Hepatocyte (in vitro differentiated cells): ENCODE measurements around the gene KCNMA1. TPM values are rescaled to one million over a fixed set of nuclear protein-coding genes. Genes with fewer than 3 reads are reported as not detected.

ENCODE experiments used
- DNase-seq: peaks from one replicate; pipeline ENCODE4 v3.0.0-alpha.2; 2016; ENCODE audit warnings: low spot score
- H2AFZ ChIP-seq: fragments of 200-600 bp; sonication (generic); 2 replicates; pipeline ENCODE4 v1.6.0; 2016; ENCODE audit warnings: antibody characterized with exemption, mild to moderate bottlenecking
- H3K27ac ChIP-seq: fragments of 200-600 bp; sonication (generic); 2 replicates; pipeline ENCODE4 v1.5.1; 2016; ENCODE audit warnings: mild to moderate bottlenecking
- H3K27me3 ChIP-seq: fragments of 200-600 bp; sonication (generic); 2 replicates; pipeline ENCODE4 v1.6.1; 2016
- H3K36me3 ChIP-seq: fragments of 200-600 bp; sonication (generic); replicated peaks from 2 replicates; pipeline ENCODE4 v1.5.1; 2016; ENCODE audit warnings: low read depth; ENCODE audit not compliant: insufficient read depth
- H3K4me1 ChIP-seq: fragments of 200-600 bp; sonication (generic); 2 replicates; pipeline ENCODE4 v1.5.1; 2016; ENCODE audit warnings: mild to moderate bottlenecking, moderate library complexity; ENCODE audit not compliant: insufficient read depth
- H3K4me2 ChIP-seq: fragments of 200-600 bp; sonication (generic); 2 replicates; pipeline ENCODE4 v1.6.0; 2016
- H3K4me3 ChIP-seq: fragments of 200-600 bp; sonication (generic); 2 replicates; pipeline ENCODE4 v1.5.1; 2016; ENCODE audit warnings: mild to moderate bottlenecking
- H3K79me2 ChIP-seq: fragments of 200-600 bp; sonication (generic); 2 replicates; pipeline ENCODE4 v1.6.0; 2017; ENCODE audit warnings: mild to moderate bottlenecking
- H3K9me2 ChIP-seq: fragments of 200-600 bp; sonication (generic); replicated peaks from 2 replicates; pipeline ENCODE4 v1.6.0; 2017; ENCODE audit warnings: mild to moderate bottlenecking; ENCODE audit not compliant: insufficient read depth
- H3K9me3 ChIP-seq: fragments of 200-600 bp; sonication (generic); 2 replicates; pipeline ENCODE4 v1.5.1; 2016; ENCODE audit warnings: low read depth, mild to moderate bottlenecking
- H4K20me1 ChIP-seq: fragments of 200-600 bp; sonication (generic); 2 replicates; pipeline ENCODE4 v1.6.0; 2016; ENCODE audit warnings: mild to moderate bottlenecking; ENCODE audit not compliant: insufficient read depth, poor library complexity, severe bottlenecking
- EZH2 ChIP-seq: fragments of 200-600 bp; sonication (generic); IDR thresholded peaks from 2 replicates; pipeline ENCODE4 v1.6.1; 2016; ENCODE audit warnings: antibody characterized with exemption, mild to moderate bottlenecking, borderline replicate concordance
- EZH2phosphoT487 ChIP-seq: fragments of 200-600 bp; sonication (generic); IDR thresholded peaks from one replicate; pipeline ENCODE4 v1.6.1; 2018; ENCODE audit warnings: antibody characterized with exemption, mild to moderate bottlenecking, low read depth, moderate library complexity; ENCODE audit not compliant: unreplicated experiment, severe bottlenecking
- WGBS: methylation state at CpG from one replicate; pipeline ENCODE4 v1.1.6; 2016; ENCODE audit warnings: low lambda C conversion rate; ENCODE audit errors: missing lambda C conversion rate; 5-methylcytosine and 5-hydroxymethylcytosine counted together
- polyA plus RNA-seq: library from polyadenylated mRNA; unstranded; fragments of >200 nt; fragmentation: Nextera tagmentation; extraction: Ambion mirVana; gene quantifications from 2 replicates; pipeline ENCODE4 v1.2.1, GENCODE V29; 2016
- total RNA-seq: library from RNA; depleted of rRNA; stranded (reverse); fragments of >200 nt; gene quantifications from 2 replicates; pipeline ENCODE4 v1.2.3, GENCODE V29; 2014
- TF ChIP-seq, protein P1 (sequence below): fragments of 200-600 bp; sonication (generic); IDR thresholded peaks from 2 replicates; pipeline ENCODE4 v1.5.1; 2016; ENCODE audit warnings: antibody characterized with exemption, mild to moderate bottlenecking; ENCODE audit not compliant: poor library complexity

Gene KCNMA1
- total and polyA plus RNA-seq, 2 experiments from 2014 or later = 42.6 to 73.3 TPM

DNA sequence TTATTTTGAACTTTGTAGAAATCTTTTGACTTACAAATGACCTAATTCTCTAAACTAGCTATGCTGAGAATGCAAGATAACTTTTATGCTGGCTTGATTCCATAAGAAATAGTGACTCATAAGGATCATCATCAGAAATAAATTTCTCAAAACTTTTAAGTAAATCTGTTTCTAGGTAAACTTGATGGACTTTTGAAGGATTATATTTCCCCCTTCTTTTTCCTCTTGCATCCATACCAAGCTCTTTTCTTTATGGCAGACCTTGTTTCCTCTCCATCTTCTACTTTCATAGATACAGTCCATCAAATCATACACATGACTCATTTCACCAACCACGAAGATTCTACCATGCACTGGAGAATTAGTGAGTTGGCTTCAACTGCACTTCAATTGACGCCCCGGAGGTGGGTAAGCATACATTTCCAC lies 336.3 kb downstream of the KCNMA1 start:
- Histone ChIP-seq H4K20me1 (no peaks in the 10 kb centered on the region), H3K79me2 (no peaks in the 10 kb centered on the region), H3K4me1 (peaks cover 6% of the 10 kb centered on the region), H3K9me2 (no peaks in the 10 kb centered on the region), H3K27me3 (no peaks in the 10 kb centered on the region), H3K4me2 (no peak overlapping the region), H2AFZ (no peak overlapping the region), H3K27ac (no peak overlapping the region), H3K4me3 (no peak overlapping the region), H3K9me3 (no peaks in the 10 kb centered on the region), H3K36me3 (no peaks in the 10 kb centered on the region)
- DNase-seq = no peak
- TF ChIP-seq, protein P1, sequence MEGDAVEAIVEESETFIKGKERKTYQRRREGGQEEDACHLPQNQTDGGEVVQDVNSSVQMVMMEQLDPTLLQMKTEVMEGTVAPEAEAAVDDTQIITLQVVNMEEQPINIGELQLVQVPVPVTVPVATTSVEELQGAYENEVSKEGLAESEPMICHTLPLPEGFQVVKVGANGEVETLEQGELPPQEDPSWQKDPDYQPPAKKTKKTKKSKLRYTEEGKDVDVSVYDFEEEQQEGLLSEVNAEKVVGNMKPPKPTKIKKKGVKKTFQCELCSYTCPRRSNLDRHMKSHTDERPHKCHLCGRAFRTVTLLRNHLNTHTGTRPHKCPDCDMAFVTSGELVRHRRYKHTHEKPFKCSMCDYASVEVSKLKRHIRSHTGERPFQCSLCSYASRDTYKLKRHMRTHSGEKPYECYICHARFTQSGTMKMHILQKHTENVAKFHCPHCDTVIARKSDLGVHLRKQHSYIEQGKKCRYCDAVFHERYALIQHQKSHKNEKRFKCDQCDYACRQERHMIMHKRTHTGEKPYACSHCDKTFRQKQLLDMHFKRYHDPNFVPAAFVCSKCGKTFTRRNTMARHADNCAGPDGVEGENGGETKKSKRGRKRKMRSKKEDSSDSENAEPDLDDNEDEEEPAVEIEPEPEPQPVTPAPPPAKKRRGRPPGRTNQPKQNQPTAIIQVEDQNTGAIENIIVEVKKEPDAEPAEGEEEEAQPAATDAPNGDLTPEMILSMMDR = no peak
- TF ChIP-seq EZH2 (no peak), EZH2phosphoT487 (no peak)
- 65% methylated on average over 3 of the region's 3 CpGs for WGBS

DNA sequence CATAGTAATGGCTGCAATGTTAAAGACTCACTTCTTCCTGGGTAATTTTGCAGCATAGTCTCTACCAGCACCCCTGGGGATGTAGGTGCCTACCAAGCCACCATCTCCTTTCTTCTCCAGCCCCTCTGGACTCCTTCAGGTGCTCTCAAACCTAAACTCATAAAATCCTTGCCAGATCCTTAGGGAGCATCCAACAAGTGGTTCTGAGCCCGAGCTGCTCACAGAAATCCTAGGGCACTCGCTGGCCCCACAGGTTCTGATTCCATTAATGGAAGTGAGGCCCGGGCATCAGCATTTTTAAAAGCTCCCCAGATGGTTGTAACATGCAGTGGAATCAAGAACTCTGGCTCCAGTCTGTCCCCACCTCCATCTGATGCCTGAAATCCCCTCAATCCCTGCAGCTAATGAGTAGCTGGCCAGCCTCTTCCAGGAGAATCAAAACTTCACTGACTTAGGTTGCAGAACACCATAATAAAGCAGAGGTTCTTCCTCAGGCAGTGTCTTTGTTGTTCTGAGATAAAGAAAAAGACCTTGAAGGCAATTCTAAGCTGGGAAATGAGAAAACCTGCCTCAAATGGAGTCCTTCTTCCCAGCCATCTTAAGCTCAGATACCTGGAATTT lies 336.8 kb downstream of the KCNMA1 start:
- Histone ChIP-seq H3K4me1 (peaks cover 5% of the 10 kb centered on the region), H3K27ac (no peak overlapping the region), H3K79me2 (no peaks in the 10 kb centered on the region), H3K4me3 (no peak overlapping the region), H4K20me1 (no peaks in the 10 kb centered on the region), H3K9me3 (no peaks in the 10 kb centered on the region), H2AFZ (no peak overlapping the region), H3K9me2 (no peaks in the 10 kb centered on the region), H3K27me3 (no peaks in the 10 kb centered on the region), H3K4me2 (no peak overlapping the region), H3K36me3 (no peaks in the 10 kb centered on the region)
- TF ChIP-seq EZH2phosphoT487 = no peak
- TF ChIP-seq EZH2 = no peak
- TF ChIP-seq, protein P1 = no peak
- WGBS = 70% methylated on average over 3 of the region's 3 CpGs
- no peak for DNase-seq

DNA sequence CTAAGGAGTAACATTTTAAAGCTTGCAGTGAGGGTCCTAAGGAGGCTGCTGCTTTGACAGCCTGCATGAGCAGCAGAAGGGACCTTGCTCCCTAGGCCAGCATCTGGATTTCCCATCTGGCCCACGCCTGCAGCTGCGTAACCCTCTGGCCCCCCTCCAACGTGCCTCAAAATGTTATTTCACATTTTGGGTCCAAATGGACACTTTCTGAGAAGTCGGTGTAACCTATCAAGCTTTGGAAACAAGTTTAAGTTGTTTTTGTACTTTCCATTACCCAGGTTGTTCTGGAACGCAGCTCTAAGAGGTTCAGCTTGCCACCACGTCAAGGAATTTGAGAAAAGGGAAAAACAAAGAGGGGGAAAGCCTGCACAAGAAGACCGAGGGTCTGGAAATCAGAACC lies 338.3 kb downstream of the KCNMA1 start:
- no peak overlapping the region for H2AFZ ChIP-seq
- H3K4me1 ChIP-seq = no peaks in the 10 kb centered on the region
- H3K27ac ChIP-seq = no peak overlapping the region
- H3K36me3 ChIP-seq = no peaks in the 10 kb centered on the region
- H3K9me2 ChIP-seq = no peaks in the 10 kb centered on the region
- TF ChIP-seq, protein P1 = no peak
- no peak for TF ChIP-seq EZH2phosphoT487
- no peak for TF ChIP-seq EZH2
- no peak overlapping the region for H3K4me3 ChIP-seq
- no peak overlapping the region for H3K4me2 ChIP-seq
- no peaks in the 10 kb centered on the region for H3K79me2 ChIP-seq
- WGBS = 92% methylated on average over 7 of the region's 7 CpGs
- no peak for DNase-seq
- H4K20me1 ChIP-seq = no peaks in the 10 kb centered on the region
- H3K27me3 ChIP-seq = no peaks in the 10 kb centered on the region
- H3K9me3 ChIP-seq = no peaks in the 10 kb centered on the region

DNA sequence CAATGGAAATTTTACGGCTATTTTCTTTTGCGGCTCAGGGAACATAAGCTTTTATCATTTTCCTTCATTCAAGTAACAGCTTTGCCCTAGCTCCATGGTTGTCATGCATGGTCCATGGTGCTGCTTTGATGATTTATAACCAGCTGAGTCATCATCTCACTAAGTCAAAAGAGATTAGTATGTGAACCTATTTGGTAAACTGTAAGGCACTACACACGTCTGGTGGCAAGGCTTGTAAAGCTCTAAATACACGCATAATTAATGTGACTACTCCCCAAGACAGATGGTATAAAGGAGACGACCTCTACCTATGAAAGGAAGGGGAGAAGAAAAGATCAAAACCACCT lies 340.2 kb downstream of the KCNMA1 start:
- Histone ChIP-seq H3K9me3 (no peaks in the 10 kb centered on the region), H3K9me2 (no peaks in the 10 kb centered on the region), H3K27me3 (no peaks in the 10 kb centered on the region), H3K27ac (no peak overlapping the region), H3K4me2 (no peak overlapping the region), H3K79me2 (no peaks in the 10 kb centered on the region), H2AFZ (no peak overlapping the region), H3K4me3 (no peak overlapping the region), H3K4me1 (peaks cover under 1% of the 10 kb centered on the region), H3K36me3 (no peaks in the 10 kb centered on the region), H4K20me1 (no peaks in the 10 kb centered on the region)
- 44% methylated on average over 5 of the region's 5 CpGs for WGBS
- no peak for TF ChIP-seq EZH2
- TF ChIP-seq, protein P1 = no peak
- no peak for TF ChIP-seq EZH2phosphoT487
- peak; percentile 44 for DNase-seq
